HFFc6 (cell line): Measurements from ENCODE around the gene ACAT2. TPM values are rescaled to one million over a fixed set of nuclear protein-coding genes. Genes with fewer than 3 reads are reported as not detected.
"Not testable (repeated sequence)": the region's sequence is repeated elsewhere in the genome, so short reads cannot be mapped to it uniquely, and the experiment has no call there.

Experiments
- DNase-seq: peaks from one replicate; pipeline ENCODE4 v3.0.0-alpha.2; 2018
- H3K27ac Mint-ChIP-seq: 2 replicates; pipeline ENCODE4 v1.8.0; 2020; ENCODE audit warnings: mild to moderate bottlenecking, mixed read lengths
- H3K27me3 Mint-ChIP-seq: 2 replicates; pipeline ENCODE4 v1.8.0; 2021; ENCODE audit warnings: mild to moderate bottlenecking, moderate library complexity, mixed read lengths; ENCODE audit not compliant: insufficient read depth
- H3K36me3 Mint-ChIP-seq: 2 replicates; pipeline ENCODE4 v1.8.0; 2021; ENCODE audit warnings: low read depth, mixed read lengths
- H3K4me1 Mint-ChIP-seq: 2 replicates; pipeline ENCODE4 v1.8.0; 2020; ENCODE audit warnings: low read depth, mixed read lengths
- H3K4me3 Mint-ChIP-seq: 2 replicates; pipeline ENCODE4 v1.8.0; 2020; ENCODE audit warnings: mild to moderate bottlenecking, moderate library complexity, mixed read lengths
- H3K9me3 Mint-ChIP-seq: 2 replicates; pipeline ENCODE4 v1.8.0; 2020; ENCODE audit warnings: mild to moderate bottlenecking, mixed read lengths
- CTCF ChIP-seq: fragments of 200-600 bp; sonication (generic); IDR thresholded peaks from 2 replicates; pipeline ENCODE4 v1.5.0; 2021; ENCODE audit warnings: antibody characterized with exemption, mild to moderate bottlenecking
- total RNA-seq, 6 experiments: library from RNA; stranded (reverse); fragmentation: NEBNext Ultra II Directional; extraction: Animal tissue kit (Norgen Biotek cat#: 25700); gene quantifications; 2 replicates in 1 of 6; 3 replicates in 5 of 6; pipeline ENCODE4 v1.2.3, GENCODE V29; 2021

Gene ACAT2
- total RNA-seq, 6 experiments from 2014 or later, result 25.6 to 39.9 (median 38.7) TPM

- Mint-ChIP-seq H3K4me3 (peak overlapping the region; percentile 95), H3K27ac (peak overlapping the region; percentile 89), H3K9me3 (no peaks in the 10 kb centered on the region), H3K4me1 (peaks cover 36% of the 10 kb centered on the region), H3K27me3 (peaks cover 3% of the 10 kb centered on the region), H3K36me3 (peaks cover 35% of the 10 kb centered on the region)
- peak; percentile 14; the same call in 1 of the 2 replicates for TF ChIP-seq CTCF
- peak; percentile 10 for DNase-seq
These were observed 34.0 kb upstream of the ACAT2 start for GRCh38 chr6:159727717-159728445.

- H3K36me3 Mint-ChIP-seq, result peaks cover 35% of the 10 kb centered on the region
- no peak for TF ChIP-seq CTCF
- peak overlapping the region; percentile 95 for H3K4me3 Mint-ChIP-seq
- H3K27me3 Mint-ChIP-seq, result peaks cover 3% of the 10 kb centered on the region
- peaks cover 32% of the 10 kb centered on the region for H3K4me1 Mint-ChIP-seq
- no peaks in the 10 kb centered on the region for H3K9me3 Mint-ChIP-seq
- no peak for DNase-seq
- H3K27ac Mint-ChIP-seq, result peak overlapping the region; percentile 89
These were observed 33.3 kb upstream of the ACAT2 start for GRCh38 chr6:159728531-159728964.

GRCh38 chr6:159729598-159730331 lies 32.1 kb upstream of the ACAT2 start:
- peaks cover 28% of the 10 kb centered on the region for H3K36me3 Mint-ChIP-seq
- H3K27ac Mint-ChIP-seq, result peak overlapping the region; percentile 72
- H3K4me1 Mint-ChIP-seq, result peaks cover 32% of the 10 kb centered on the region
- no peak for TF ChIP-seq CTCF
- no peaks in the 10 kb centered on the region for H3K9me3 Mint-ChIP-seq
- H3K4me3 Mint-ChIP-seq, result peak overlapping the region; percentile 95
- peaks cover 3% of the 10 kb centered on the region; the same call in 1 of the 2 replicates for H3K27me3 Mint-ChIP-seq
- no peak for DNase-seq

- peak overlapping the region; percentile 95 for H3K4me3 Mint-ChIP-seq
These were observed 31.5 kb upstream of the ACAT2 start for GRCh38 chr6:159730332-159730676.

GRCh38 chr6:159732550-159732949 lies 29.3 kb upstream of the ACAT2 start:
- DNase-seq, H3K27me3 Mint-ChIP-seq, H3K9me3 Mint-ChIP-seq, H3K27ac Mint-ChIP-seq, H3K4me3 Mint-ChIP-seq: not testable (repeated sequence)
- peaks cover 21% of the 10 kb centered on the region for H3K36me3 Mint-ChIP-seq
- H3K4me1 Mint-ChIP-seq, result peaks cover 23% of the 10 kb centered on the region

More at GRCh38 chr6:159730332-159730676, 31.5 kb upstream of the ACAT2 start:
- peaks cover 28% of the 10 kb centered on the region for H3K36me3 Mint-ChIP-seq
- H3K27me3 Mint-ChIP-seq, result peaks cover 3% of the 10 kb centered on the region; the same call in 1 of the 2 replicates
- no peak overlapping the region for H3K27ac Mint-ChIP-seq
- no peak for TF ChIP-seq CTCF
- DNase-seq, result no peak
- peaks cover 32% of the 10 kb centered on the region for H3K4me1 Mint-ChIP-seq
- H3K9me3 Mint-ChIP-seq, result no peaks in the 10 kb centered on the region

GRCh38 chr6:159733395-159733794 lies 28.4 kb upstream of the ACAT2 start:
- not testable (repeated sequence) for H3K9me3 Mint-ChIP-seq, H3K27ac Mint-ChIP-seq, H3K4me3 Mint-ChIP-seq, H3K27me3 Mint-ChIP-seq, DNase-seq
- peaks cover 16% of the 10 kb centered on the region for H3K36me3 Mint-ChIP-seq
- peaks cover 23% of the 10 kb centered on the region for H3K4me1 Mint-ChIP-seq
